ENCODE data around the gene RYR1. TPM values are rescaled to one million over a fixed set of nuclear protein-coding genes. Genes with fewer than 3 reads are reported as not detected.
"Not testable (repeated sequence)": the region's sequence is repeated elsewhere in the genome, so short reads cannot be mapped to it uniquely, and the experiment has no call there.

RYR1 gene
- total RNA-seq, 1 donor from 2014 or later: 8.7 TPM

DNA sequence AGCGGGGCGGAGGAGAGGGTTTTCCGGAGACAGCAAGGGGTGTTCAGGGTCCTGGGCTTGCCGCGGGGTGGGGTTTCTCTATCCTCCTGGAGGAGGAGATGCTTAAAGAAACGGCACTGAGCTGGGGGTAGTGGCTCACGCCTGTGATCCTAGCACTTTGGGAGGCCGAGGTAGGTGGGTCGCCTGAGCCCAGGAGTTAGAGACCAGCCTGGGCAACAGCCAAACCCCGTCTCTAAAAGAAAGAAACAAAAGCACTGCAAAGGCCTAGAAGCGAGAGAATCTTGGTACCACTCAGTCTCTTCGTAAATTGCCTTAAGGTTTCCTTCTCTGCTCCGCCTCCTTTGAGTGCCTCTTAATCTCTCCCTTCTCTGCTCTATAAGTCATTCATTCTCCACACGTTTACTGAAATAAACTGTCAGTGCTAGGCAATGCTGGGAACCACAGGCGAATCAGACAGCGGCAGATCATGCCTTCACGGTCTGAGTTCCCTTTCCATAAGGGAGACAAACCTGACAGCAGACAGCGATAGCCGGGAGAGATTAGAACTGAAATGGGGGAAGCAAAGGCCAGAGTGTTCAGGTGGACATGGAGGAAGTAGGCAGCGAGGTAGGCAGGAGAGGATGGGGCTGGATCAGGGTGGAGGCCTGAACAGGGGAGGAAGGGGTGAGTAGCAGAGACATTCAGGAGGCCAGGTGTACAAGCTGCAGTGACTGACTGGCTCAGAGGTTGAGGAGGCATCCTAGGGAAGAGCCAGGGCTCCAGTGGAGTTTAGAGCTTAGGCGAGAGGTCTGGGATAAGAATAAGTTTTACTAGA lies 186.1 kb downstream of the RYR1 start:
- peaks cover 33% of the 10 kb centered on the region for H3K4me1 Mint-ChIP-seq (ENCODE audit: low read depth)
- H3K4me3 Mint-ChIP-seq (ENCODE audit: low read depth): peak overlapping the region; percentile 96
- no peak for DNase-seq (ENCODE audit: low spot score)
- H3K27ac Mint-ChIP-seq: peak overlapping the region; percentile 92
- intact Hi-C loops (cut with micrococcal nuclease): loop anchor here (2.0 to 5.0 kb wide), 4 partner anchors 35 to 302 kb away; partner anchors contain the start of genes KCNK6, RASGRP4 and YIF1B
- H3K27me3 Mint-ChIP-seq (ENCODE audit: low read depth): no peaks in the 10 kb centered on the region
- no peaks in the 10 kb centered on the region for H3K9me3 Mint-ChIP-seq
- H3K36me3 Mint-ChIP-seq (ENCODE audit: low read depth): peaks cover 65% of the 10 kb centered on the region

DNA sequence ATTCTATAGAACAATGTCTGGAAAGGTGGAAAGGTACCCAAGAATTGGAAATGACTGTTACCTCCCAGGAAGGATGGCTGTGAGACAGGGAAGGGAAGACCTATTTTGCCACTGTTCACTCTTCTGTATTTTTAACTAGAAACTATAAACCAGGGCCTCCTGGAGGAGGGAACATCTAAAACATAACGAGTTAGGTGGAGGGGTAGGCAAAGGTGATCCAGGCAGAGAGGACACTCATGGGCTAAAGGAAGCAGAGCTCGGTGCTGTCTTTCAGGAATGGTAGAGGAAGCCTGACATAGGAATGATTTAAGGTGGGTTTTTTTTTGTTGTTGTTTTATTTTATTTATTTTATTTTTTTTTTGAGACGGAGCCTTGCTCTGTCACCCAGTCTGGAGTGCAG lies 191.3 kb downstream of the RYR1 start:
- no peak overlapping the region for H3K27ac Mint-ChIP-seq
- H3K4me1 Mint-ChIP-seq (ENCODE audit: low read depth): peaks cover 9% of the 10 kb centered on the region
- no peaks in the 10 kb centered on the region for H3K9me3 Mint-ChIP-seq
- no peak for DNase-seq (ENCODE audit: low spot score)
- intact Hi-C loops (cut with micrococcal nuclease): no loop called here
- H3K27me3 Mint-ChIP-seq (ENCODE audit: low read depth): no peaks in the 10 kb centered on the region
- H3K36me3 Mint-ChIP-seq (ENCODE audit: low read depth): peaks cover 75% of the 10 kb centered on the region
- no peak overlapping the region for H3K4me3 Mint-ChIP-seq (ENCODE audit: low read depth)

DNA sequence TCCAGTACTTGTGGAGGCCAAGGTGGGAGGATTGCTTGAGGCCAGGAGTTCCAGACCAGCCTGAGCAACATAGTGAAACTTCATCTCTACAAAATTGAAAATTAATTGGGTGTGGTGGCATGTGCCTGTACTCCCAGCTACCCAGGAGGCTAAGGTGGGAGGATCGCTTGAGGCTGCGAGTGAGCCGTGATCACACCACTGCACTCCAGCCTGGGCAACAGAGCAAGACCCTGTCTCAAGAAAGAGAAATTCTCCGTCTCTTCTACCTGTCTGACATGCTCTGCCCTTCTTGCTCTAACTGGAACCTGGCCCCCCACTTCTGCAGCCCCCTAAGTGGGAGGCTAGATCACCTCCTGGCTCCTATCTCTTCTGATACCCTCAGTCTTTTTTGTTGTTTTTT lies 192.9 kb downstream of the RYR1 start:
- Mint-ChIP-seq H3K9me3 (no peaks in the 10 kb centered on the region), H3K27ac (peak overlapping the region; percentile 38), H3K36me3 (ENCODE audit: low read depth) (peaks cover 79% of the 10 kb centered on the region), H3K27me3 (ENCODE audit: low read depth) (no peaks in the 10 kb centered on the region), H3K4me1 (ENCODE audit: low read depth) (peaks cover 3% of the 10 kb centered on the region), H3K4me3 (ENCODE audit: low read depth) (no peak overlapping the region)
- intact Hi-C loops (cut with micrococcal nuclease): no loop called here
- DNase-seq (ENCODE audit: low spot score): no peak

DNA sequence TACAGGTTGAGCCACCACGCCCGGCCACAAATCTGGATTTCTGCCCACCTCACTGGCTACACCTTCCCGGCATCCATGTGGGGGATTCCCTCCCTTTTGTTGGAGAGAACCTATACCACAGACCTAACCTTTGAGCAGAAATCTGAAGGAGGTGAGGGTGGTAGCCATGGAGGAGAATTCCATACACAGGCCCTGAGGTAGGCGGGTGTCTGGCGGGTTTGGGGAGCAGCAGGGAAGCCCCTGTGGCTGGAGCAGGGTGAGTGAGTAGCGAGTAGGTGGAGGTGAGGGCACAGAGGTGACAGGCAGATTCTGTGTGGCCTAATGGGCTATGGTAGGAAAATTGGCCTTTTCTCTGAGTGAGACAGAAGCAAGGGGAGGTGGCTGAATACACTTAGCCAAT lies 196.1 kb downstream of the RYR1 start:
- Mint-ChIP-seq H3K4me1 (ENCODE audit: low read depth) (peaks cover 2% of the 10 kb centered on the region), H3K9me3 (no peaks in the 10 kb centered on the region), H3K4me3 (ENCODE audit: low read depth) (no peak overlapping the region), H3K27me3 (ENCODE audit: low read depth) (no peaks in the 10 kb centered on the region), H3K36me3 (ENCODE audit: low read depth) (peaks cover 74% of the 10 kb centered on the region), H3K27ac (no peak overlapping the region)
- no peak for DNase-seq (ENCODE audit: low spot score)
- intact Hi-C loops (cut with micrococcal nuclease): no loop called here

DNA sequence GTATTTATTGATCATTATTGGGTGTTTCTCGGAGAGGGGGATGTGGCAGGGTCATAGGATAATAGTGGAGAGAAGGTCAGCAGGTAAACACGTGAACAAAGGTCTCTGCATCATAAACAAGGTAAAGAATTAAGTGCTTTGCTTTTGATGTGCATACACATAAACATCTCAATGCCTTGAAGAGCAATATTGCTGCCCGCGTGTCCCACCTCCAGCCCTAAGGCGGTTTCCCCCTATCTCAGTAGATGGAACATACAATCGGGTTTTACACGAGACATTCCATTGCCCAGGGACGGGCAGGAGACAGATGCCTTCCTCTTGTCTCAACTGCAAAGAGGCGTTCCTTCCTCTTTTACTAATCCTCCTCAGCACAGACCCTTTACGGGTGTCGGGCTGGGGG lies 197.8 kb downstream of the RYR1 start:
- intact Hi-C loops (cut with micrococcal nuclease); H3K4me3 Mint-ChIP-seq (ENCODE audit: low read depth); H3K9me3 Mint-ChIP-seq; H3K27me3 Mint-ChIP-seq (ENCODE audit: low read depth); DNase-seq (ENCODE audit: low spot score); H3K4me1 Mint-ChIP-seq (ENCODE audit: low read depth); H3K27ac Mint-ChIP-seq: not testable (repeated sequence)
- H3K36me3 Mint-ChIP-seq (ENCODE audit: low read depth): peaks cover 73% of the 10 kb centered on the region

DNA sequence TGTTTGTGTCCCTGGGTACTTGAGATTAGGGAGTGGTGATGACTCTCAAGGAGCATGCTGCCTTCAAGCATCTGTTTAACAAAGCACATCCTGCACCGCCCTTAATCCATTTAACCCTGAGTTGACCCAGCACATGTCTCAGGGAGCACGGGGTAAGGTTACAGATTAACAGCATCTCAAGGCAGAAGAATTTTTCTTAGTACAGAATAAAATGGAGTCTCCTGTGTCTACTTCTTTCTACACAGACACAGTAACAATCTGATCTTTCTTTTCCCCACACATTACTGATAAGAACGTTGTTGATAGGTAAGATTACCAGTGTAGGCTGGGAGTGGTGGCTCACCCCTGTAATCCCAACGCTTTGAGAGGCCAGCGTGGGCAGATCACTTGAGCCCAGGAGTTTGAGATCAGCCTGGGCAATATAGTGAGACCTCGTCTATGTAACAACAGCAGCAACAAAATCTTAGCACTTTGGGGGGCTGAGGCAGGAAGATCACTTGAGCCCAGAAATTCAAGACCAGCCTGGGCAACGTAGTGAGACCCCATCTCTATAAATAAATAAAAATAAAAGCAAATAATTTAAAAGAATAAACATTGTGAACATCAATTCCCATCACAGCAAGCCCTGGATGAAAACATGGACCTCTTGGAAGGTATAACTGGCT lies 198.5 kb downstream of the RYR1 start:
- H3K9me3 Mint-ChIP-seq; H3K4me3 Mint-ChIP-seq (ENCODE audit: low read depth); DNase-seq (ENCODE audit: low spot score); H3K27me3 Mint-ChIP-seq (ENCODE audit: low read depth); H3K27ac Mint-ChIP-seq; intact Hi-C loops (cut with micrococcal nuclease): not testable (repeated sequence)
- H3K36me3 Mint-ChIP-seq (ENCODE audit: low read depth): peaks cover 72% of the 10 kb centered on the region
- peaks cover 13% of the 10 kb centered on the region for H3K4me1 Mint-ChIP-seq (ENCODE audit: low read depth)

DNA sequence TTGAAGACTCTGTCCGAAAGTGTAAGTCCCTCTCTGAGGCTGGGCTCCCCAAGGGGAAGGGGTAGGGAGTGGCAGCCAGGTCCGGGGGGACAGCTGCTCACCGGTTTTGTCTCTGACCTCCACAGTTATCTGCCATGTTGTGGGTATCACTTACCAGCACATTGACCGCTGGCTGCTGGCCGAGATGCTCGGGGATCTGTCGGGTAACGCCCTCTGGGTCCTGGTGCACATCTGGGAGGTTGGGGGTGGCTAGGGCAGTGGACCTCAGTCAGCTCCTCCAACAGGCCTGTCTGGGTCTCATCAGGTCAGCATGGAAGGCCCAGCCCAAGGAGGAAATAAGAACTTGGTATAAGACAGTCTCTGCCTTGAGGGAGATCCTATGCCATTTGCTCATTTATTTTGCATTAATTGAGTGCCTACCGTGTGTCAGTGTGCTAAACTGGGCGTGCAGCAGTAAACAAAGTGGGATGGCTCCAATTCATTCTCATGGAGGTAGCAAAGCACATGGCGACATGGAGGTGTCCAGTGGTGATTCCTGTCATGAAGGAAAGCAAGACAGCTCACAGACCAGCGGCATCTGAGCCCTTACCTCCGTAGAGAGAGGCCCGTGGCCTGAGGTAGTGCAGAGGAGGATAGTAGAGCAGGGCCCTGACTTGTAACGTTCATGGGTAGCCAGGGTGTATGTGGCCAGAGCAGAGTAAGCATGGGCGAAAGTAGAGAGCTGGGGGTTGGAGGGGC lies 199.2 kb downstream of the RYR1 start:
- Mint-ChIP-seq H3K4me3 (ENCODE audit: low read depth) (no peak overlapping the region), H3K4me1 (ENCODE audit: low read depth) (peaks cover 14% of the 10 kb centered on the region), H3K27ac (no peak overlapping the region), H3K9me3 (no peaks in the 10 kb centered on the region), H3K36me3 (ENCODE audit: low read depth) (peaks cover 71% of the 10 kb centered on the region), H3K27me3 (ENCODE audit: low read depth) (no peaks in the 10 kb centered on the region)
- intact Hi-C loops (cut with micrococcal nuclease): no loop called here
- no peak for DNase-seq (ENCODE audit: low spot score)

DNA sequence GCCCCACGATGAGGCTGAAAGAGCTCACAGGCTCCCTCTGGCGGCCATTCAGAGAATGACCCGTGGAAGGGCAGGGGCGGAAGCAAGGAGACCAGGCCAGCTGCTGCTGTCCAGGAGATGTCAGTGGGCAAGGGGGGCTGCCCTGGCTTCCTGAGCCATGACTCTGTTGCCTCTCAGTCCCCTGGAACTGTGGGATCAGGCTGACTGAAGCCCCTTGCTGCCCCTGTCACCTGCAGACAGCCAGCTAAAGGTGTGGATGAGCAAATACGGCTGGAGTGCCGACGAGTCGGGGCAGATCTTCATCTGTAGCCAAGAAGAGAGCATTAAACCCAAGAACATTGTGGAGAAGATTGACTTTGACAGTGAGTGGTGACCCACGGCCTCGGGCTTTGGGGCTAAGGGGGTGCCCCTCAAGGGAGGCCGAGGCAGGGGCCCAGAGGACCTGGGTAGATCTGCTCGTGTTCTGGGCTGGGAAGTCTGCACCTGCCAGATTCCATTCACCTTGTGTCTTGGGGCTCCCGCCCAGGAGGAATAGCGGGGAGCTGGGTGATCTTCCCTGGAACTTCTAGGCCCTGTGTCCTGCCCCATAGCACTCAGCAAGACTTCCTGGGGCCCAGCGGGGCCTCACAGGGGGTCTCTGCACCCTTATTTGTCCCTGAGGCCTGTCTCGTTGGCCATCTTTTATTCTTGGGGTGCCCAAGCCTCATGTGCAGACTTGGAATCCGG lies 201.4 kb downstream of the RYR1 start:
- no peaks in the 10 kb centered on the region for H3K27me3 Mint-ChIP-seq (ENCODE audit: low read depth)
- peaks cover 51% of the 10 kb centered on the region for H3K36me3 Mint-ChIP-seq (ENCODE audit: low read depth)
- DNase-seq (ENCODE audit: low spot score): peak; percentile 68
- H3K27ac Mint-ChIP-seq: peak overlapping the region; percentile 82
- intact Hi-C loops (cut with micrococcal nuclease): loop anchor here (1.0 to 5.0 kb wide), 3 partner anchors 91 to 233 kb away; partner anchors contain the start of gene FAM98C
- peaks cover 14% of the 10 kb centered on the region for H3K4me1 Mint-ChIP-seq (ENCODE audit: low read depth)
- H3K4me3 Mint-ChIP-seq (ENCODE audit: low read depth): no peak overlapping the region
- H3K9me3 Mint-ChIP-seq: no peaks in the 10 kb centered on the region

DNA sequence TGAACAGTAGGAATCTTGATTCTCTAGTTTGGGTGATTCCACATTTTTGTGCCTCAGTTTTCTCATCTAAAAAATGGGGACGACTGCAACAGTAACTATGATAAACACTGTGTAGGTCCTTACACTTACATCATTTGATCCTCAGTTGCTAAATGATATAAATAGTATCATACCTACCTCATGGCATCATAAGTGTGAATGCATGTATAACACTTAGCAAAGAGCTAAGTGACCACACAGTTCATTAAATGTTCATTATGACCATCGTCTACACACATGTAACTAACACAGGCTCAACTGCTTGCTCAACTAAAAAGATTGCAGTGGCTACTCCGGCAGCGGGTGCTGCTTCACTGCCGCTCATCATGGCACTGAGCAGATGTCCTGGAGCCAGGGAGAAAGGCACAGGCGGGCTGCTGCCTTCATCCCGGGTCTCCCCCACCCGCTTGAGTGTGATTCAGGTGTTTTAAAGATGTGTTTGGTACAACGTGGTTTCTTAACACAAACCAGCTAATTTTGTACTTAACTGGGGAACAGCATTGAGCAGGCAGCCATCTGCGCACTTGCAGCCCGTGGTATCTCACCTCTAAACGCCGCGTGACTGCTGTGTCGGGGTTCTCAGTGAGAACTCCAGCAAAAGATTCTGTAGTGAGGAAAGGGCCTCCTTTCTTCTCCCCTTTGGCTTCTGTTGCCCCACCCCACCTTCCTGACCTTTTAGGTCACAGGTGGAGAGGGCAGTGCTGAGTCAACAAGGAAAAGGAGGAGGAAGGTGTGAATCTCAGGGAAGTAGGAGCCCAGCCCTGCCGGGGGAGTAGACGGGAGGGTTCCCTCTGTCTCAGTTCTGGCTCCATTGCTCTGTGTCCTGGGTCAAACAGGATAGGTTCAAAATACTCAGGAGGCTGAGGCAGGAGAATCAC lies 202.2 kb downstream of the RYR1 start:
- no peaks in the 10 kb centered on the region for H3K9me3 Mint-ChIP-seq
- peaks cover 46% of the 10 kb centered on the region for H3K36me3 Mint-ChIP-seq (ENCODE audit: low read depth)
- H3K27me3 Mint-ChIP-seq (ENCODE audit: low read depth): no peaks in the 10 kb centered on the region
- intact Hi-C loops (cut with micrococcal nuclease): loop anchor here (1.0 to 5.0 kb wide), 2 partner anchors 233 to 295 kb away; partner anchors contain the start of genes FAM98C, MRPS12 and SARS2
- DNase-seq (ENCODE audit: low spot score): no peak
- H3K4me1 Mint-ChIP-seq (ENCODE audit: low read depth): peaks cover 14% of the 10 kb centered on the region
- H3K27ac Mint-ChIP-seq: peak overlapping the region; percentile 49
- peak overlapping the region; percentile 26 for H3K4me3 Mint-ChIP-seq (ENCODE audit: low read depth)

All from activated T-helper 2 cell treated with anti-CD3 and anti-CD28 coated beads, Interferon-gamma antibody, Interleukin-2, Interleukin-4, amounts not matched to agents 10 μg/mL and 5 μg/mL and 100 μg/mL, durations not matched to agents 14 hours and 24 hours and 36 hours (primary cell).